GM12875 (cell line): ENCODE results near the gene MRPS21.

Source experiments
- H3K4me3 ChIP-seq: one replicate; pipeline ENCODE4 v1.5.1; 2011; ENCODE audit warnings: low read depth, low read length, control low read depth
- TF ChIP-seq, protein P1 (sequence below): IDR thresholded peaks from 2 replicates; pipeline ENCODE4 v1.5.1; 2011; ENCODE audit warnings: low read depth, mild to moderate bottlenecking, control low read depth, inconsistent platforms, low read length, moderate library complexity, borderline replicate concordance; ENCODE audit not compliant: insufficient read depth

Gene MRPS21

DNA sequence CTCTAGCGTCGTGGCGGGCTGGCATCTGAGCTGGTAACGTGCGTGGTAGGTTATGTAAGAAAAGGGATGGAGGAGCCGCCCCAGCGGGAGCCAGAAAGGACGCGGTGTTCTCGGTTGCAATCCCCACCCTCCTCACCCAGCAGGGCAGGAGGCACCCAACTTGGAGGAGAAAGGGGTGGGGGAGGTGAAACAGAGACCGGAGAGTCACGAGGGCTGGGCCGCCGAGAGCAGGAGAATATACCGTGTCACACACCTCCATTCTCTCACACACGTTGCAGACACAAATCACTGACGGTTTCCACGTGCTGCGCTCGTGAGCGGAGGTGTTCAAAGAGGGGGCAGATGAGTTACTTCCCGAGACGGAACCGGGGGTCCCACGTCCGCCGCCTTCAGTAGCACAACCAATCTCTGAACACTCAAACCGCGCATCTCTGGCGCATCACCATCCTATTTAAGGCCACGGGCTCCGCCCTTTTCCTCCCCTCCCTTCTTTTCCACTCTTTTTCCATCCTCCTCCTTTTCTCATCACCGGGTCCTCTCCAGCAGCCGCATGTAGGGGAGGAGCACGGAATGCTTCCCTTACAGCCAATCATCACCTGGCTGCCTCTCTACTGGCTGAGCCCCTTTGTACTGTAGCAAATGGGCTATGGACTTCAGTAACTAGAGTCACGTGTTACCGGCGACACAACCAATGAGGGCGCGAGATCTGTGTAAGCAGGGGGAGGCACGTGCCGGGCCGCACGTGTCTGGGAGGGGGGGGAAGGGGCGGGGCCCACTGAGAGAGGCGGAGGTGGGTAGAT, 11.7 kb upstream of the MRPS21 start, which contains the start of gene CIART:
Gene CIART (plus strand): TSS at position 797 of the 800 bp plus-strand sequence. CDS start 714 bp downstream, outside the sequence.
- TF ChIP-seq, protein P1, sequence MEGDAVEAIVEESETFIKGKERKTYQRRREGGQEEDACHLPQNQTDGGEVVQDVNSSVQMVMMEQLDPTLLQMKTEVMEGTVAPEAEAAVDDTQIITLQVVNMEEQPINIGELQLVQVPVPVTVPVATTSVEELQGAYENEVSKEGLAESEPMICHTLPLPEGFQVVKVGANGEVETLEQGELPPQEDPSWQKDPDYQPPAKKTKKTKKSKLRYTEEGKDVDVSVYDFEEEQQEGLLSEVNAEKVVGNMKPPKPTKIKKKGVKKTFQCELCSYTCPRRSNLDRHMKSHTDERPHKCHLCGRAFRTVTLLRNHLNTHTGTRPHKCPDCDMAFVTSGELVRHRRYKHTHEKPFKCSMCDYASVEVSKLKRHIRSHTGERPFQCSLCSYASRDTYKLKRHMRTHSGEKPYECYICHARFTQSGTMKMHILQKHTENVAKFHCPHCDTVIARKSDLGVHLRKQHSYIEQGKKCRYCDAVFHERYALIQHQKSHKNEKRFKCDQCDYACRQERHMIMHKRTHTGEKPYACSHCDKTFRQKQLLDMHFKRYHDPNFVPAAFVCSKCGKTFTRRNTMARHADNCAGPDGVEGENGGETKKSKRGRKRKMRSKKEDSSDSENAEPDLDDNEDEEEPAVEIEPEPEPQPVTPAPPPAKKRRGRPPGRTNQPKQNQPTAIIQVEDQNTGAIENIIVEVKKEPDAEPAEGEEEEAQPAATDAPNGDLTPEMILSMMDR, result no peak
- H3K4me3 ChIP-seq, result peak within 1 kb of the TSS; percentile 44

- TF ChIP-seq, protein P1, result no peak
- no peak overlapping the region for H3K4me3 ChIP-seq
Observed at GRCh38 chr1:150282558-150282958, 11.1 kb upstream of the MRPS21 start.

DNA sequence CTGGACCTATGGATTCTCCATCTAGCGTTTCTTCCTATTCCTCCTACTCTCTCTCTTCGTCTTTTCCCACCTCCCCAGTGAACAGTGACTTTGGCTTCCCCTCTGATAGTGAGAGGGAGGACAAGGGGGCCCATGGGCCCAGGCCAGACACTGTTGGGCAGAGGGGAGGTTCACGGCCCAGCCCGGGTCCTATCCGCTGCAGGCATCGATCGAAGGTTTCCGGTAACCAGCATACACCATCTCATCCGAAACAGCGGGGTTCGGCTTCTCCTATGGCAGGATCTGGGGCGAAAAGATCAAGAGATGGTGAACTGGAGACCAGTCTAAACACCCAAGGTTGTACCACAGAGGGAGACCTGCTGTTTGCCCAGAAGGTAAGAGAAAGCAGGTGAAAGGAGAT, 10.4 kb upstream of the MRPS21 start:
- H3K4me3 ChIP-seq, result no peak overlapping the region
- TF ChIP-seq, protein P1, result no peak

GRCh38 chr1:150288382-150288781, 5.3 kb upstream of the MRPS21 start:
- H3K4me3 ChIP-seq, result no peak overlapping the region
- TF ChIP-seq, protein P1, result no peak

DNA sequence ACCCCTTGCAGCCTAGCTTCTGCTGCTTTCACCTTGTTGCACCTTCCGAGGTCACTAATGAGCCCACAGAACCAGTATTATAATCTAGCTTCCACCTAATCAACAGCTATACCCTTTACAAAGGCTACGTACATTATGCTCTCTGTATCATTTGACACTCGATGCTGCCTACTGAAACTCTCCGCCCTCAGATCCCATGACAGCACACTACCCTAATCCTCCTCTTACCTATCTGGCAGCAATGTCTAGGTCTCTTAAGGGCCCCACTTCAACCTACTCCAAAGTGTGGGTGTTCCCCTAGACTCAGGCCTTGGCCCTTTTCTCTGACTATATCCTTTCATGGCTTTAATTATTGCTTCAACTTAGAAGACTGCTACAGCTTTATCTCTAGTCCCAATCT, 4.8 kb upstream of the MRPS21 start:
- TF ChIP-seq, protein P1, result no peak
- H3K4me3 ChIP-seq, result no peak overlapping the region

GRCh38 chr1:150295476-150295875, 1.8 kb downstream of the MRPS21 start:
- TF ChIP-seq, protein P1, result no peak

DNA sequence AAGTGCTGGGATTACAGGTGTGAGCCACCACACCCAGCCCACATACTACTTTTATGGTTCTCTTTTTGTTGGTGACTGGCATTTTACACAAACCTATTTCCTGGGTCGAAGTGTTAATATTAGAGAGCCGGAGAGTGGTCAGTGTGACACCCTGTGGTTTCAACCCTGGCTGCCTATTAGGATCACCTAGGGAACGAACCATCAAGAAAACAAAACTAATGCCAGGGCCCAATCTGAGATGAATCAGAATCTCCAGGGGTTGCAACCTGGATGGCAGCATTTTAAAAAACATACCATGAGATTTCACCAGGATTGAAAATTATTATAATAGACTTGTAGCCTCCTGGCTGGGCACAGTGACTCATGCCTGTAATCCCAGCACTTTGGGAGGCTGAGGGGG, 6.1 kb downstream of the MRPS21 start:
- no peak overlapping the region for H3K4me3 ChIP-seq
- TF ChIP-seq, protein P1, result no peak

More at GRCh38 chr1:150295476-150295875, 1.8 kb downstream of the MRPS21 start:
- no peak overlapping the region for H3K4me3 ChIP-seq
